Neural progenitor cell (in vitro differentiated cells): ENCODE data around the gene WDR89.

ENCODE experiments used
- CTCF ChIP-seq: fragments of 200-600 bp; sonication (generic); IDR thresholded peaks from 2 replicates; pipeline ENCODE4 v1.5.1; 2017; ENCODE audit warnings: antibody characterized with exemption, mild to moderate bottlenecking
- EZH2 ChIP-seq: fragments of 200-600 bp; sonication (generic); IDR thresholded peaks from 2 replicates; pipeline ENCODE4 v1.6.1; 2017; ENCODE audit warnings: antibody characterized with exemption, mild to moderate bottlenecking, moderate library complexity
- EZH2phosphoT487 ChIP-seq: fragments of 200-600 bp; sonication (generic); IDR thresholded peaks from 2 replicates; pipeline ENCODE4 v1.6.1; 2017; ENCODE audit warnings: antibody characterized with exemption

GRCh38 chr14:63633801-63634200 is 7.9 kb downstream of the WDR89 start:
- TF ChIP-seq CTCF (no peak), EZH2 (no peak), EZH2phosphoT487 (no peak)
